ENCODE results near the gene PTPRM.

Gene PTPRM

DNA sequence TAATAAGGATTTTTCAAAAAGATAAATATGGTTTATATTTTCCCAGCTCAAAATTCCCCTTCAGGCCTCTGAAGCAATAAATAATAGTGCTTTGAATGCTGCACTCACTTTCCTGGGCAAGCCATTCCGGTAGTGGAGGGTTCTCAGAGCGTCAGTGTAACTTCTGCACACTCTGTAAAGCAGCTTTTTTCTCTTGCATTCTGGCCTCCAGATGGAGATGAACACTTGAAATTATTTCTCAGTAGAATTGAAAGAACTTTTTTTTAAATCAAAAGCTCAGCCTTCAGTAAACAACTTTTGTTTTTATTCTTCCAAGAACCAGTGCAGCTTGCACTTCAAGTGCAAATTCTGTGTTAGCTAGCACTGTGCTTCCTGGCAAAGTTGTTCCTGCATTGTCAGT, 761.0 kb downstream of the PTPRM start:
- DNase-seq (ENCODE audit: low spot score), result no peak

DNA sequence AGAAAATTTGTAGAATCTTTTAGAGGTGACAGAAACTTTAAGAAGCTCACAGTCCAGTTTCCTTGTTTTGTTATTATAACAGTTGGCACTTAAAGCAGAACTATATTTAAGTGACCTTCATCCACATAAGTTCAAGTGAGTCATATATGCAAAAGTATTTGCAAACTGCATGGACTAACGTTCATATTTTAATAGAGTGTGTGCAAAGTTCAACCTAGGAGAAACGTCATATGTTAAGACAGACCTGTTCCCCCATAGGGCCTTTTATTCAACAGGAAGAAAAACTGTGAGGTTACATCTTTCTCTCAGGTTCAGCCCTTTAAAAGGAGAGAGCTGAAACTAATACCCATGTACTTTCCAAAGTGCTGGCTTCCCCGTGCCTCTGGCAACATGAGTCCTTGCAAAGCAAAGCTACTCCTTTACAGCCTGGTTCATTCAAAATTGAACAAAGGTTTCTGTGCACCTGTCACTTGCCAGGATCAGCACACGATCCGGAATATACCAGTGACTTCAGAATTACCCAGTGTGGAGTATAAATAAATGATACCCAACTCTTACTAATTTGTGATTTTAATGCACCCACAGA, 762.2 kb downstream of the PTPRM start:
- no peak for DNase-seq (ENCODE audit: low spot score)

DNA sequence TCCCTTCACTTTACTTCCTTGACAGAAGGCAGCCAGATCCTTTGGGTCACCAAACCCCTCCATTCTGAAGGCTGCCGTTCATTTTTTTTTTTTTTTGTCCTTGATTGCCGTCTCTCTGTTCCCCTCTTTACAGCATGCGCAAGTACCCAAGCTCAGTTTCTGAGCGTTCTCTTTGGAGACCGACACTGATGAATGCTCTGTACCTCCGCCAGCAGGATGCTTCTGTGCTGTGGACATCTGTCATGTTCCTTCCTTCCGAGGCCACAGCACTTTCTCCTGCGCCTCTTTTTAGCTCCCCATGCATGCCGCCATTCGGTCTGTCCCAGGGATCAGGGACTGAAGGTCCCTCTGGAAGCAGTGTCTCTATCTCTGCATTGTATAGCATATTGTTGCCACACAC, 763.5 kb downstream of the PTPRM start:
- no peak for DNase-seq (ENCODE audit: low spot score)

DNA sequence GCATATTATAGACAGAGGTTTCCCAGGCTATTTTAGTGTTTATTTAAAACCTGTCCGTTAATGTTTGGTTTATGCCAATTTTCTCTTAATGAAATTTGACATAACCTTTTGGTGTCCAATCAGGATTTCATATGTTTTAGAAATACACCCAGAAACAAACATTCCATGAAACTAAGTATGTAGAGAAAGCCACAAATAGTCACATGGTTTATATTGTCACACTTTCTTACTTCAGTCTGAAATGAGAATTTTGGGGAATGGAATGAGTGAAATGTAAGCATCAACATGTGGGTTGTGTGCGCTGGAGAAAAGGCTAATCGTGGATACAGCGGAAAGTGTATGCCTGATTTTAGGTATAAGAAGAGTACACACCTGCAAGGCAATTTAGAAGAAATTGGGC, 765.2 kb downstream of the PTPRM start:
- DNase-seq (ENCODE audit: low spot score), result no peak

DNA sequence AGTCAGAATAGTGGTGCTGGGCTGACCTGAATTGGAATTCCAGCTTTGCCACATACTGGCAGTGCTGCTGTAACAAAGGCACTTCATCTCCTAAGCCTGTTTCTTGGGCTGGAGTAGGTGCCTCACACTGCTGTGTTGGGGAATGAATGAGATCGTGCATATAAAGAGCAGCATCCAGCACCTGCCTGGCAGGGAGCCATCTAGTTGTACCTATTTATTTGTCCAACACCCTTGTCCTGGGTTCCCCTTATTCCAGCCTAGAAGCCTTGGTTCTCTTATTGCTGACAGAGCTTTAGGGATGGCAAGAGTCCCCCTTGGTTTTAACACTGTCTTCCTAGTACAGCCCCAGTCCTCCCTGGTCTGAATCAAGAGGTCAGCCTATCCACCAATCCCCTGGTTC, 766.8 kb downstream of the PTPRM start:
- no peak for DNase-seq (ENCODE audit: low spot score)

DNA sequence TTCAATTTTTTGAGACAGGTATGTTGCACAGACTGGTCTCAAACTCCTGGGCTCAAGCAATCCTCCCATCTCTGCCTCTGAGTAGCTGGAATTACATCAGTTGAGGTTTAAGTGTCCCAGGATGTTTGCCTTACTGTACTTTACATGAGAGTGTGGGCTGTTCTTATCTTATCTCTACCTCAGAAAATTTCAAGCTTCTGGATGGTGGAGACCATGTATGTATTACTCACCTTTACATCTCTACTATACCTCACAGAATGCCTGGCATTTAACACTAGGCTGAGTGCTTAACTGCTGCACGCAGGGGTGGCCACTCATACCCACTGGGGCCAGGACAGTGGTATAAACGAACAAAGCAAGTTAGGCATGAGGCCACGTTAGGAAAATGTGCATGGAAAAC, 770.1 kb downstream of the PTPRM start:
- no peak for DNase-seq (ENCODE audit: low spot score)

DNA sequence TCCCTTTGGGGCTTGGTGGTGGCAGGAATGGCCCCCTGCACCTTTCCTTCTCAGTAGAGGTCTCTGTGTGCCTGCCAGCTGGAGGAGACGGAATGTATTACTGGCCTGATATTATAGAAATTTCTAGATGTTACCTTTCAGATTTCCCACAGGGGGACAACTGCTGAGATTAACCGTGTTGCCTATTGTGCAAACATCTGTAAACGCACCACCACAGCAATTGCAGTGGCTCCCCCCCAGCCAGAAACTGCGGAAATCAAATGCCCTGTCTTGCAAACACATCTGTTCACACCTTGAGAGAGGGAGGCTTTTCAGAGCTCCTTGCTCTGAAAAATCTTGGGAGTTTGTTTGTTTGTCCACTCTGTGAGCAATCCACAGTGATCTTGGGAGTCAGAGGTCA, 772.1 kb downstream of the PTPRM start:
- no peak for DNase-seq (ENCODE audit: low spot score)

DNA sequence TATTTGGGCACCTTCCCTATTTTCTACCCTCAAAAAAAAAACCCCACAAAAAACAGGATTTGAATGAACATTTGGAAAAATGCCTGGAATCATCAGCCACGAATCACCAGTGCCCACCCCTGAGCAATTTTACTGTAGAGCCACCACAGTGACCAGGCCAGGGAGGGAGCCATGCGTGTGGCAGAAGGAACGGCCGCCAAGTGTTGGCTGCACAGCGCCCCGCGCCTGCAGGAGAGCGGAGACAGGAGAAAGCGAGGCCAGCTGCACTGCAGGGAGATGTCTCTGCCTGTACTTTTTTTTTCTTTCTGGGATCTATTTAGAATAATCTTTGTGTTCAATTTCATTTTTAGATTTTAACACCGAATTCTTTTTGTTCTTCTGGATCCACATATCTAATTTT, 772.8 kb downstream of the PTPRM start:
- no peak for DNase-seq (ENCODE audit: low spot score)

DNA sequence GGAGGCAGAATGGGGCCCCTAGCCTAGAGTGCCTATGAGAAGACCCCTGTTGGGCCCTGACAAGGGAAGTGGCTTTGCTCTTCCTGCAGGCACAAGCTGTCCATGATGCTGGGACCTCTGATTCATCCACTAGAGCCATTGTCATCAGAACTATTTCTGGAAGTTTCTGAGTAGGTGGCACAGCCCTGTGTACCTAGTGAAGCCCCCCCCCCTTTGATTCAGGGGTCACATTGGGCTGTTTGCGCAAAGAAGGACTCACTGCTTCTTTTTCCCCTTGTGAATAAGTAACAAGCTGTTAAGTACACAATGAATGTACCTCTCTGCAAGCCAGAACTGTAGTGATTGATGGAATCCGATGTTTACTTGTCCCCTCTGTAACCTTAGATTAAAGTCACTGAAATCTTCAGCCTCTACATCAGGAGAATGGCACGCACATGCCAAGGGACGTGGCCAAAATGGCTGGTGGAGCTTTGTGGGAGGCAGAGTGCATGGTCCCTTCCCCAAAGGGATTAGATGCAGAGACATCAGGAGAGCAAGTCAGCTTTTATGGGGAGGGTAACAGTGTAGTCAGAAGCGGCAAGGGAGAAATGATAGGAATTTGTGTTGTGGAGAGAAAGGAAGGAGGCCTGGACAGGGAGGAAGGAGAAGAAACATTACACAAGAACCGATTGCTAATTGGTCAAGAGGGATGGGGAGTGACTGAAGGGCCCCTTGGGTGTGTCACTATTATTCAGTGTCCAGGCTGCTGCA, 774.5 kb downstream of the PTPRM start:
- DNase-seq (ENCODE audit: low spot score), result no peak

DNA sequence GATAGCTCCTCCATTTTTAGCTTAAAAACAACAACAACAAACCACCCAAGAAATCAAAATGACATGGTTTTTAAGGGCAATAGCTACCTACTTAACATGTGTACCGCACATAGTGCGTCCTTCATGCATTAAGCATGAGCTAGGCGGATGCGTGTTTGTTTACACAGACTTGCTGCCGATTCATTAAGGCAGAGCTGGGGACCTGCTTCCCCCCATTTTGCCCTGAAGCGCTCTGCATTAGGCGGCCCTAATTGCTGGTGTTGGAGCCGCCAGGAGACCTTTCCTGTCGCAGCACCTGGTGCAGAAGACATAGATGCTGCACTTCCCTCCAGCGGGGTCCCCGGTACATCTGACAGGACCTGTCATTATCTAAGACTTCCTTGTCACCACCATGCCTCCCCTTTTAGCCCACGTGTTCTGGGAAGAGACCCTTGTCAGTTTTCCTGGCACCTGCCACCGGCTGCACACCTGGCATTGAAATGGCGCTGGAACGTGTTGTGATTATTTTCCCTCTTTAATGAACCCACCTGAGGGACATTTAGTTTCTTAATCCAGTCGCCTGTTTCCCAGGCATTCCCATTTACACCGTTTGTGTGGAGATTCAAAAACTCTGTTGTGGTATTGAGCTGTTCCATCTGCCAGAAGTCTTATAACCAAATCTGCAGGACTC, 781.1 kb downstream of the PTPRM start:
- no peak for DNase-seq (ENCODE audit: low spot score)

DNA sequence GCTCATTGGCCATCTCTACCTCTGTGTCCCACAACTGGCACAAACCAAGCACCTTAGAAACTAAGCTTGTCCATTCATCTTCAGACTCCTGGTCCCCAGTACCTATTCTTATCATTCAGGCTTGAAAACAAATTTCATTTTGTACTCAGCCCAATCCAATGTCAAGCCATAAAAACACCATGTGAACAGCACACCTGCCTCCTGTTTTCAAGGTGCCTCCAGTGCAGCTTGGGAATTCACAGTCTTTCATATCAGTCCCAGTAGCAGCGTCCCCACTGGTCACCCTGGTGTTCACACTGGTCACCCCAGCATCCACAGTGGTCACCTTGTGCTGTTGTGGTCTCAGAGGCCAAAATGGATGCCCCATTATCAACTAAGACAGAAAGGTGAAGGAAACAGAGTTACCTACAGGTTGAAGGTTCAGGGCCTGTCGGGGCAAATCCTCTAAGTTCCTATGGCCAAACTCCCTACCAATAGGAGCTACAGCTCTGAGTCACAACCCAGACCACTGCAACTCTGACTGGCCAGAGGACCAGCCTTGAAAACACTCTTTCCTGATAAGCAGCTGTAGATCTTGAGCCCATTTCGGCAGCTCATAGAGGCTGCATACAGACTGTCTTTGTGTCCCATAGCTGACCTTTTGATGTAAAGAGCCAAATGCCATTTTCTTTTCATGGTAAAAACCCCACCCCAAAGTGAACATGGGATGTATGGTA, 782.6 kb downstream of the PTPRM start:
- no peak for DNase-seq (ENCODE audit: low spot score)

DNA sequence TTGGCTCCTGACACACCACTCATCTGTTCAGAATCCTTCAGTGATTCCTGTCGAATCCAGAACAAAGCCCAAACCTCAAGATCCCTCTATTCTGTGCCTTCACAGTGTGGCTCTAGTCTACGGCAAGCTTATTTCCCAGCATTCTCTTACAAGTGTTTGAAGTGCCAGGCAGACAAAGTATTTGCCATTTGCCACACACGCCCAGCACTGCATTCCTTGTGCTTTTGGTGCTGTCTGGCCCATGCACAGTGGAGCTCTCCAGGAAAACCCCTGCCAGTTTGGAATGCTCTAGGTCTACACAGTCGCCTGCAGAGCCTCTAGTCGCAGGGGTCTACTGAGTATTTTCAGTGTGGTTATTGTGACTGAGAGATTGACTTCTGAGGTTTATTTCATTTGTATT, 783.5 kb downstream of the PTPRM start:
- no peak for DNase-seq (ENCODE audit: low spot score)

DNA sequence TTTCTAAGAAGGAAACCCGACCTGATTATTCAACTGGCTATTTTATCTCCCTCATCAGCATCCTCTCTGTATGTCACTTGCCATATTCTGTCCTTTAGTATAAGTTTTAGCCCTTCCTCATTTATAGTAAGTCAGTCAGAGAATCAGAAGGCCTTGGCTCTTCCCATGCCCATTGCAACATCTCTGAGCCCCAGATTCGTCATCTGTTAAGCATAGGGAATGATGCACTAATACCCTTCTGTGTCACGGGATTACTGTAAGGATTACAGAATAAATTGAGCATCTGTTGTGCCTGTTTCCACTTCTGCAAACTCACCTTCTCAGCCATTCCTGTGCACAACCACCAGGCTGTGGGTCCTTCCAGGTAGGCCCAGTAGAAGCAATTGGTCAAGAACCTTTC, 784.0 kb downstream of the PTPRM start:
- DNase-seq (ENCODE audit: low spot score), result no peak

DNA sequence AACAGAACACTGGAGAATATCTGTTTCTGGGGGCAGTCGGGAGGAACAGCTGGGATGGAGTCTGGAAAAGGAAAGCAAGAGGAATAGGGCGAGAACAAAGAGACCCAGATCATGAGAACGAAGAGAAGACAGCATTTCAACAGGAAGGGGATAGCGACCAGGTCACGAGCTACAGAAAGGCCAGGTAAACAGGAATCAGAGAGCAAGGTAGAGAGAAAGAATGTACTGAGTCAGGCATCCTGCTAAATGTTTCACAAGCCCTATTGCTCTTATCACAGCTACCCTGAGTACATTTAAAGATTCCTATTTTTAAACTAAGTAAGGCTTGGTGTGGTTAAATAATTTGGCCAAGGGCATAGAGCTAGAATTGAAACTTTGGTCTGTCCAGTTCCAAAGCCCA, 787.2 kb downstream of the PTPRM start:
- no peak for DNase-seq (ENCODE audit: low spot score)

DNA sequence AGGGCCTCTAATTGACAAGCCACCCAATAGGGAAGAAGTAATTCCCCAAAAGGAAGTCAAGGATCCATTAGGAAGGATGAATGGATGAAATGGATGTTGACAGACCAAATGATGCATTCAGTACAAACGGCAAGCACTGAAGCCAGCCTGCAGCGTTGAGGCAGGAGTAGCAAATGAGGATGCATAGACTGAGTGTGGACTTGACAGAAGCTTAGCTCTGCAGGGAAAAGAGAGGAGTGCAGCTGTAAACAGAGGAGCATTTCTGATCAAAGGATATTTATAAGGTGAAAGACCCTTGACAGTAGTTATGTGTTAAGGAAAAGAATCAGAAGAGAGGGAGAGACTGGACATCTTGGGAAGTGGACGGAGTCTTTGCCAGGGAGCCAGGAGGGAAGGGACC, 788.9 kb downstream of the PTPRM start:
- no peak for DNase-seq (ENCODE audit: low spot score)

DNA sequence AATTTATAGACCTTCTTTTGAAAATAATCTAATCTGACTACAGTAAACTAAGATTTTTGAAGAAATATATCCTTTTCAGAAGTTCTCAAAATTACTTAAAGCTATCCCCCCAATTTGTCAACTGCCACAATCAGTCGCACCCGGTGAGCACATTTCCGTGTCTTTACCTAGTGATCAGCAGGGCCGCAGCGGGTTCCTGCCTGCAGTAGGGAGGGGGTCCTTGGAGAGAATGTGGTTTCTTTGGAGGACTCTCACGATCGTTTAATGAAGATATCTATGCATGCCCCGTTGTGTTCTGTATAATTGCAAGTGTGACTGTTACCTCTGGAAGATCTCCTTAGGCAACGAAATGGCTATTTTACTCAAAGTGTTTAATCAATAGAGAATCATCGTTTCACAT, 790.2 kb downstream of the PTPRM start:
- no peak for DNase-seq (ENCODE audit: low spot score)

DNA sequence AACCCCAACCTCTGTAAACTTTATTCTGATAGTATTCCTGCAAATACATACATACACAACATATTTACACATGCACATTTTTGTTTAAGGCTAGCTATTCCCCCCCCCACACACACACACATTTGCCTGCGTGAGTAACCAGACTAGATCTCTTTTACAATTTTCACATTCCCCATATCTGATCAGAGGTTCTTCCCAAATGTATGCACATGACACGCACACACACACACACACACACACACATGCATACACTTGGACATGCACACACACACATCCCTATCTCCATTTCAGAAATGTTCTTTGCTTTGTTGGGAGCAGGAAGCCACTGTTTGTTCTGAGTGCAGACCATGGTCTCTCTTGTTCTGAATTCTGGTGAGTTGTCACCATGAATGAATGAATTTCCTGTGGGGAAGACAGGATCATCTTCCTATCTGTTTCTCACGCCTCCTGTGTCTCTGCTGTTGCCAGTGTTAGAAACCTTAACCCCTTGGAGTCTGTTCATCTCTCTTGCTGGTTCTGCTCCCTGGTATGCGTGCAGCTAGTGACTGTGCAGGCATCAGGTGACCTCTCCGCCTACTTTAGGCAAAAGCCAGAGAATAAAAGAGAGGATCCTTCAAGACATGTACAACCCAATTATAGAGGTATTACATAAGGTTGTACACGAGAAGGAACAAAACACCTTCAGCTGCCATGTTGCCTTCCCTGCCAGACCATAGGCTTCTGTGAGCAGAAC, 791.1 kb downstream of the PTPRM start:
- no peak for DNase-seq (ENCODE audit: low spot score)

DNA sequence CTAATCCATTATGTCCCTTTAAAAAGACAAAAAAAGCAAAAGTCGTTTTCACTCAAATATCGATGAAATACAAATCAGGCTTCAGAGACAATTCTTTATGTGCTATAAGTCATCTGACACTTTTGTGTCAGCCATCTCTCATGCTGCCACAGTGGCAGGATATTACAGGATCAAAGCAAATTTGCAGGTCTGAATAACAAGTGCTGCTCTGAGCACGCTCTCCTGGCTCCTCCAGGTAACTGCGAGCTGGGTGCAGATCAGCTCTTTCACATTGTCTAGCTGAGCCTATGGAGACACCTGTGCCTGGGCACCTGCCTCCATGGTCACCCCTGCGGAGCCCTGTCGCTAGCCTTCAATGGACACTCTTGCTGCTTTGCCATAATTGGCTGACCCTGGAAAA, 792.0 kb downstream of the PTPRM start:
- DNase-seq (ENCODE audit: low spot score), result no peak

DNA sequence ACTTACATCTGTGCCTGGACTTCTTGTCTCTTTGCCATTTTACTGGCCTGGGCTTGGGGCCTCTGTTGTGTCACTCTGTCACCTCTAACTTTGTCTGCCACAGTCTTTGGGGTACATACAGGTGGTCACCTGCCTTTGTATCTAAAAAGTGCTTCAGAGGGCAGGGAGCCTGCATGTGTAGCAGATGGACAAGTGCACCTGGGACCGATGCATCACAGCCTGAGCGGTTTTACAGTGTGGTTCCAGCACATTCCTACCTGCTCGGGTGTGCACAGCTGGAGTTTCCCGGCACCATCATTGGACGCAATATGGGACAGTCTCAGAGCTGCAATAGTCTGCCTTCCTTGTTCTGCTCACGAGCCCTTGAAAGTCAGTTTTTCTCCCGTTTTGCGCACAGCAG, 792.4 kb downstream of the PTPRM start:
- DNase-seq (ENCODE audit: low spot score), result no peak

DNA sequence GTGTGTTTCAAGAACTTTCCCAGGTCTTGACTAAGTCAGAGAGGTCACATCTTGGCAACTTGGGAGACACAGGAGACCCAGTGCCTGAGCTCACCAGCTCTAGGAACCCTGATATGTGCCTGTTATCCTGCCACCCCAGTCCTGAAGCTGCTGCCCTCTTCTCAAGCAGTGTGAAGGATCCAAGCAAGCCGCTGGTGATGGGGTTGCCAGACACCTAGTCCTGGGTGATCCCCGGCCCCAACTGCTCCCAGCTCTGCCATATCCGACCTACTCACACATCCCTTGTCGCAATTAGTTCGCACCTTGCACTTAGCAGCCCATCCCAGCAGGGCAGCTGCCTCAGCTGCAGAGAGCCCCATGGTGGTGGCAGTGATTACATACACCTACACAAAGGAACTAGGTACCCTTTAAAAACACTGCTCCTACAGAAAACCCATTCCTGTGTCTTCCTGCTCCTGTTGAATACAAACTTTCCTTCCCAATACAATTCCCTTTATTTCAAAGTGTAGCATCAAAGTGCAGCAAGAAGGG, 794.9 kb downstream of the PTPRM start:
- no peak for DNase-seq (ENCODE audit: low spot score)

DNA sequence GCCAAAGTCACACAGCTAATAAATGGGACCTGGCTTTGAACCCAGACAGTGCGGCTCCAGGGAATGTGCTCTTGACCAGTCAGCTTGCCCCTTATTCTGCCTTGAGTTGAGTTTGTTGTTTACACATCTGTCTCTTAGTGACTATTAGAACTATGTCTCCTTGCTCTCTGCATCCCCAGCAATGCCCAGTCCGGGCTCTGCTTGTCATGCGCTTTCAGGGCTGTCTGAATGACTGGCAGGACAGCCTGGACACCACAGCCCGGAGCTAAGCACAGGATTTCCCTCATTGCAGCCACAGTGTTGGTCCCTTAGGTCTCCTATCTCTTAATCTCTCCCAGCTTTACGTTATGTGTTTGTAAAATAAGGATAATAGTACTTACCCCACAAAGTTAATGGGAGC, 795.7 kb downstream of the PTPRM start:
- DNase-seq (ENCODE audit: low spot score), result no peak

DNA sequence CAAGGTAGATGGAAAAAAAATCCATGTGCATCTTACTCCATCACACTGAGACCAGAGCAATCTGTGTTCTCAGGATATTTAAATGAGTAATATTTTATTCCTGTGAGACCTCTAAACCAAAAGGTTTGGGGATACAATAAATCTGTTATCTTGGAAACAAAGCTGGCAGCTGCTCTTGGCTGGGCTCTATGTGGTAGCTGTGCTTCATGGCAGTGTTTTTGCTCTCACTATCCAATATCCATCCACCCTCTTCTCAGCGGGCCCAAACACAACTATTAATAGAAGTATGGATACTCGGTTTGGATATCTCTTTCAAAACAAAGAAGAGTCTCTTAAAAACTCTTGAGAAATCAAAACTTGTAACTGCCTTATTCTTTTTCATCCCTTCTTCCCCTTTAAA, 797.3 kb downstream of the PTPRM start:
- DNase-seq (ENCODE audit: low spot score), result no peak
